Ectodermal cell (in vitro differentiated cells): ENCODE results near the gene ATOSA.

Experiments used
- H3K27ac ChIP-seq: 2 replicates; pipeline ENCODE4 v1.7.0; 2013; ENCODE audit warnings: mild to moderate bottlenecking, low read depth, low read length; ENCODE audit not compliant: insufficient read depth, poor library complexity, severe bottlenecking
- H3K27me3 ChIP-seq: 2 replicates; pipeline ENCODE4 v1.7.0; 2013; ENCODE audit warnings: mild to moderate bottlenecking, low read length; ENCODE audit not compliant: insufficient read depth, control insufficient read depth, poor library complexity, severe bottlenecking
- H3K36me3 ChIP-seq: one replicate; pipeline ENCODE4 v1.7.0; 2013; ENCODE audit warnings: low read length; ENCODE audit not compliant: control insufficient read depth, insufficient read depth
- H3K4me1 ChIP-seq: one replicate; pipeline ENCODE4 v1.7.0; 2013; ENCODE audit warnings: low read length; ENCODE audit not compliant: control insufficient read depth, insufficient read depth
- H3K4me3 ChIP-seq: 2 replicates; pipeline ENCODE4 v1.7.0; 2013; ENCODE audit warnings: low read depth, low read length, control low read depth; ENCODE audit not compliant: insufficient read depth
- H3K9me3 ChIP-seq: 2 replicates; pipeline ENCODE4 v1.7.0; 2013; ENCODE audit warnings: mild to moderate bottlenecking, low read length, moderate library complexity; ENCODE audit not compliant: control insufficient read depth
- WGBS, 2 experiments: methylation state at CpG; one replicate each; pipeline ENCODE4 v1.1.7; 2013; ENCODE audit warnings: missing lambda C conversion rate in 2 of 2; 5-methylcytosine and 5-hydroxymethylcytosine counted together

The ATOSA gene

DNA sequence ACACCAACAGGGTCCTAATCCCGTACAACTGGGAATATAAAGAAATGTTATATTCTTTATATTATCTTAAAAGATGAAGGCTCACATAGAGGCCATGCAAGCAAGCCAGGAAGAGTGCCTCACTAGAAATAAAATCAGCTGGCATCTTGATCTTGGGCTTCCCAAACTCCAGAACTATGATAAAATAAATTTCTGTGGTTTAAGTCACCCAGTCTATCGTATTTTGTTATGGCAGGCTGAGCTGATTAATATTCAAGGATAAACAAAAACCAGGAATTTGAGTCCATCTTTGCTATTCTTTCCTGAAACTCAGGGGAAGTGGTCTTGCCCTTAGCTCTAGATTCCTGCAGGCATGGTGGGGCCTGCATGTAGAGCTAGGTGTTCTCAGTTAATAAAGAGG is 42.7 kb downstream of the ATOSA start:
- H3K9me3 ChIP-seq = no peaks in the 10 kb centered on the region
- H3K36me3 ChIP-seq = no peaks in the 10 kb centered on the region
- no peak overlapping the region for H3K27ac ChIP-seq
- H3K4me1 ChIP-seq = no peaks in the 10 kb centered on the region
- 80 to 100% methylated on average over 1 to 2 of the region's 2 CpGs for WGBS, 2 experiments
- no peaks in the 10 kb centered on the region for H3K27me3 ChIP-seq
- no peak overlapping the region for H3K4me3 ChIP-seq

- Histone ChIP-seq H3K27me3 (no peaks in the 10 kb centered on the region), H3K9me3 (no peaks in the 10 kb centered on the region), H3K27ac (no peak overlapping the region), H3K4me1 (no peaks in the 10 kb centered on the region), H3K4me3 (no peak overlapping the region), H3K36me3 (no peaks in the 10 kb centered on the region)
- 100% methylated on average over 1 of the region's 1 CpG for WGBS, 2 experiments
Observed at GRCh38 chr15:52635908-52636307, 43.3 kb downstream of the ATOSA start.
